ENCODE data around the gene RETREG1.

RETREG1 gene

GRCh38 chr5:16595881-16596580 is 20.8 kb downstream of the RETREG1 start:
- CTCF ChIA-PET, result interaction anchor here (2.0 to 2.3 kb wide), 2 partner anchors 10 to 436 kb away, joined by 5 to 12 read pairs; no protein-coding TSS in a partner anchor
- POLR2A ChIA-PET, result no interaction called here
- no peak for TF ChIP-seq CTCF (IDR thresholded peaks at IDR 0.05; ENCODE audit: control extremely low read depth, extremely low read depth, low read depth, missing control alignments)
- DNase-seq (ENCODE audit: extremely low spot score), result no peak

- no peak for TF ChIP-seq CTCF (IDR thresholded peaks at IDR 0.05; ENCODE audit: control extremely low read depth, extremely low read depth, low read depth, missing control alignments)
- ChIA-PET POLR2A (no interaction called here), CTCF (interaction anchor here (1.0 kb wide), 1 partner anchor 8 kb away, joined by 4 read pairs; no protein-coding TSS in a partner anchor)
- DNase-seq (ENCODE audit: extremely low spot score), result no peak
Measured at GRCh38 chr5:16593628-16594027, 23.2 kb downstream of the RETREG1 start.

GRCh38 chr5:16593013-16593412 is 23.8 kb downstream of the RETREG1 start:
- no peak for DNase-seq (ENCODE audit: extremely low spot score)
- TF ChIP-seq CTCF (IDR thresholded peaks at IDR 0.05; ENCODE audit: control extremely low read depth, extremely low read depth, low read depth, missing control alignments), result no peak
- POLR2A ChIA-PET, result no interaction called here
- CTCF ChIA-PET, result interaction anchor here (1.0 to 1.7 kb wide), 2 partner anchors 11 to 21 kb away, joined by 3 read pairs; no protein-coding TSS in a partner anchor

GRCh38 chr5:16592255-16592654 is 24.5 kb downstream of the RETREG1 start:
- POLR2A ChIA-PET, result no interaction called here
- no peak for TF ChIP-seq CTCF (IDR thresholded peaks at IDR 0.05; ENCODE audit: control extremely low read depth, extremely low read depth, low read depth, missing control alignments)
- no peak for DNase-seq (ENCODE audit: extremely low spot score)
- CTCF ChIA-PET, result interaction anchor here (1.0 to 1.7 kb wide), 2 partner anchors 12 to 20 kb away, joined by 3 read pairs; no protein-coding TSS in a partner anchor

- CTCF ChIA-PET, result no interaction called here
- no peak for TF ChIP-seq CTCF (IDR thresholded peaks at IDR 0.05; ENCODE audit: control extremely low read depth, extremely low read depth, low read depth, missing control alignments)
- POLR2A ChIA-PET, result no interaction called here
Measured at GRCh38 chr5:16590685-16591084, 26.1 kb downstream of the RETREG1 start.

GRCh38 chr5:16589658-16590057 is 27.1 kb downstream of the RETREG1 start:
- DNase-seq (ENCODE audit: extremely low spot score), result no peak
- CTCF ChIA-PET, result no interaction called here
- POLR2A ChIA-PET, result no interaction called here
- TF ChIP-seq CTCF (IDR thresholded peaks at IDR 0.05; ENCODE audit: control extremely low read depth, extremely low read depth, low read depth, missing control alignments), result no peak

More at GRCh38 chr5:16590685-16591084, 26.1 kb downstream of the RETREG1 start:
- DNase-seq (ENCODE audit: extremely low spot score), result no peak
